ENCODE data around the gene ZNF14.

- TF ChIP-seq, protein P1, sequence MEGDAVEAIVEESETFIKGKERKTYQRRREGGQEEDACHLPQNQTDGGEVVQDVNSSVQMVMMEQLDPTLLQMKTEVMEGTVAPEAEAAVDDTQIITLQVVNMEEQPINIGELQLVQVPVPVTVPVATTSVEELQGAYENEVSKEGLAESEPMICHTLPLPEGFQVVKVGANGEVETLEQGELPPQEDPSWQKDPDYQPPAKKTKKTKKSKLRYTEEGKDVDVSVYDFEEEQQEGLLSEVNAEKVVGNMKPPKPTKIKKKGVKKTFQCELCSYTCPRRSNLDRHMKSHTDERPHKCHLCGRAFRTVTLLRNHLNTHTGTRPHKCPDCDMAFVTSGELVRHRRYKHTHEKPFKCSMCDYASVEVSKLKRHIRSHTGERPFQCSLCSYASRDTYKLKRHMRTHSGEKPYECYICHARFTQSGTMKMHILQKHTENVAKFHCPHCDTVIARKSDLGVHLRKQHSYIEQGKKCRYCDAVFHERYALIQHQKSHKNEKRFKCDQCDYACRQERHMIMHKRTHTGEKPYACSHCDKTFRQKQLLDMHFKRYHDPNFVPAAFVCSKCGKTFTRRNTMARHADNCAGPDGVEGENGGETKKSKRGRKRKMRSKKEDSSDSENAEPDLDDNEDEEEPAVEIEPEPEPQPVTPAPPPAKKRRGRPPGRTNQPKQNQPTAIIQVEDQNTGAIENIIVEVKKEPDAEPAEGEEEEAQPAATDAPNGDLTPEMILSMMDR (conservative IDR thresholded peaks at IDR 0.05 in 1 of 2, IDR thresholded peaks at IDR 0.05 in 1 of 2; ENCODE audit: extremely low read depth in 1 of 2, insufficient read depth in 1 of 2, low read depth in 1 of 2, low read length in 2 of 2): no peak
- TF ChIP-seq EZH2 (IDR thresholded peaks at IDR 0.05; ENCODE audit: borderline replicate concordance, low read length): no peak
Observed at GRCh38 chr19:19776206-19777008, 43.5 kb upstream of the ZNF14 start.

Data from mammary epithelial cell (primary cell).